Mucosa of descending colon (tissue), 3 donors: ENCODE results near the gene GHR. TPM values are rescaled to one million over a fixed set of nuclear protein-coding genes. Genes with fewer than 3 reads are reported as not detected.

Experiments used
- ATAC-seq: fragments of 200-7000 bp; cut with Tn5 transposase; one replicate; pipeline ENCODE4 v1.9.1; 2020; ENCODE audit warnings: mild to moderate bottlenecking, moderate library complexity
- DNase-seq, 3 donors: peaks; one replicate each; pipeline ENCODE4 v3.0.0-alpha.2; 2020
- H3K36me3 ChIP-seq: fragments of 200-600 bp; one replicate; pipeline ENCODE4 v1.8.0; 2021; ENCODE audit warnings: low read depth, mild to moderate bottlenecking
- H3K4me1 ChIP-seq: fragments of 200-600 bp; one replicate; pipeline ENCODE4 v1.8.0; 2021; ENCODE audit warnings: low read depth, mild to moderate bottlenecking
- H3K4me3 ChIP-seq: fragments of 200-600 bp; one replicate; pipeline ENCODE4 v1.8.0; 2021; ENCODE audit warnings: mild to moderate bottlenecking
- H3K9me3 ChIP-seq: fragments of 200-600 bp; one replicate; pipeline ENCODE4 v1.8.0; 2021; ENCODE audit warnings: mild to moderate bottlenecking
- intact Hi-C, 2 donors: fragments of 100-400 bp; cut with DNase I in 1 of 2; cut with micrococcal nuclease in 1 of 2; formaldehyde crosslinking; loops; one replicate each; pipeline versions ENCODE4 v1.11.0 to v1.11.1; 2022; cut with DNase I, micrococcal nuclease
- total RNA-seq, 3 donors: library from RNA; stranded (reverse); fragmentation: NEBNext Ultra II Directional in 2 of 3; extraction: Animal tissue kit (Norgen Biotek cat#: 25700) in 2 of 3; gene quantifications; one replicate each; pipeline versions ENCODE4 v1.2.1 to v1.2.4, GENCODE V29; 2021 to 2023
- TF ChIP-seq, protein P1 (sequence below): fragments of 200-600 bp; IDR thresholded peaks from one replicate; pipeline ENCODE4 v1.8.0; 2022; ENCODE audit warnings: antibody characterized with exemption, mild to moderate bottlenecking
- donor health status: DM: no; HTN: no; CAD: no; lungs with moderate emphysema.
- donor health status: DM: no; HTN: no; CAD: no.
- donor health status: DM: no; HTN: yes; CAD: no.

The GHR gene
- total RNA-seq, 3 donors from 2014 or later = 8.7 to 10.3 (median 9.8) TPM

DNA sequence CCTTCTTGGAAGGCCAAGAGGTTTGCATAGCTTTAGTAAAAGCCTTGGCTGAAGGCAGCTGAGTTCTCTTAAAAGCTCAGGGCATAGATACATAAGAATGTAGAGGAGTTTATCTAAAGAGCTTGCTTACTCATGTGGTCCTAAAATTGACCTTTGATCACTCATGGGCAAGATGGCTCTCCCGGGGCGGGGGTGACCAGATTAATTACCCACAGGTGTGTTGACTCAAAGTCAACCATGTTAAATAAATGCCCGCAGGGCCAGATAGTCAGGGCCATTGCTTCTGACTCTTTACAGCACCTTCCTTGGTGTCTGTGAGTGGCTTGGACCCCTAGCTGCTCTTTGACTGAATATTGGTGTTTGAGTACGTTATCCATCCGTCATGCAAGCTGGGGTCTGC, 33.1 kb upstream of the GHR start:
- Histone ChIP-seq H3K4me3 (no peak overlapping the region), H3K36me3 (no peaks in the 10 kb centered on the region), H3K4me1 (no peaks in the 10 kb centered on the region), H3K9me3 (peaks cover 7% of the 10 kb centered on the region)
- intact Hi-C loops = no loop called here
- DNase-seq (peak in 1 of 3 donors; percentile 22), ATAC-seq (peak; percentile 32)
- TF ChIP-seq, protein P1, sequence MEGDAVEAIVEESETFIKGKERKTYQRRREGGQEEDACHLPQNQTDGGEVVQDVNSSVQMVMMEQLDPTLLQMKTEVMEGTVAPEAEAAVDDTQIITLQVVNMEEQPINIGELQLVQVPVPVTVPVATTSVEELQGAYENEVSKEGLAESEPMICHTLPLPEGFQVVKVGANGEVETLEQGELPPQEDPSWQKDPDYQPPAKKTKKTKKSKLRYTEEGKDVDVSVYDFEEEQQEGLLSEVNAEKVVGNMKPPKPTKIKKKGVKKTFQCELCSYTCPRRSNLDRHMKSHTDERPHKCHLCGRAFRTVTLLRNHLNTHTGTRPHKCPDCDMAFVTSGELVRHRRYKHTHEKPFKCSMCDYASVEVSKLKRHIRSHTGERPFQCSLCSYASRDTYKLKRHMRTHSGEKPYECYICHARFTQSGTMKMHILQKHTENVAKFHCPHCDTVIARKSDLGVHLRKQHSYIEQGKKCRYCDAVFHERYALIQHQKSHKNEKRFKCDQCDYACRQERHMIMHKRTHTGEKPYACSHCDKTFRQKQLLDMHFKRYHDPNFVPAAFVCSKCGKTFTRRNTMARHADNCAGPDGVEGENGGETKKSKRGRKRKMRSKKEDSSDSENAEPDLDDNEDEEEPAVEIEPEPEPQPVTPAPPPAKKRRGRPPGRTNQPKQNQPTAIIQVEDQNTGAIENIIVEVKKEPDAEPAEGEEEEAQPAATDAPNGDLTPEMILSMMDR = no peak

GRCh38 chr5:42392917-42393316, 30.3 kb upstream of the GHR start:
- DNase-seq (no peak), ATAC-seq (no peak)
- no peaks in the 10 kb centered on the region for H3K36me3 ChIP-seq
- TF ChIP-seq, protein P1 = no peak
- H3K9me3 ChIP-seq = peaks cover 7% of the 10 kb centered on the region
- no peaks in the 10 kb centered on the region for H3K4me1 ChIP-seq
- H3K4me3 ChIP-seq = no peak overlapping the region
- intact Hi-C loops = no loop called here

GRCh38 chr5:42396111-42396510, 27.1 kb upstream of the GHR start:
- DNase-seq (no peak), ATAC-seq (no peak)
- Histone ChIP-seq H3K36me3 (no peaks in the 10 kb centered on the region), H3K4me1 (no peaks in the 10 kb centered on the region), H3K4me3 (no peak overlapping the region), H3K9me3 (peaks cover 7% of the 10 kb centered on the region)
- TF ChIP-seq, protein P1 = no peak
- intact Hi-C loops = no loop called here

GRCh38 chr5:42397267-42397666, 26.0 kb upstream of the GHR start:
- Histone ChIP-seq H3K9me3 (peaks cover 7% of the 10 kb centered on the region), H3K4me1 (no peaks in the 10 kb centered on the region), H3K4me3 (no peak overlapping the region), H3K36me3 (no peaks in the 10 kb centered on the region)
- intact Hi-C loops = no loop called here
- ATAC-seq = no peak
- no peak for DNase-seq
- TF ChIP-seq, protein P1 = no peak

DNA sequence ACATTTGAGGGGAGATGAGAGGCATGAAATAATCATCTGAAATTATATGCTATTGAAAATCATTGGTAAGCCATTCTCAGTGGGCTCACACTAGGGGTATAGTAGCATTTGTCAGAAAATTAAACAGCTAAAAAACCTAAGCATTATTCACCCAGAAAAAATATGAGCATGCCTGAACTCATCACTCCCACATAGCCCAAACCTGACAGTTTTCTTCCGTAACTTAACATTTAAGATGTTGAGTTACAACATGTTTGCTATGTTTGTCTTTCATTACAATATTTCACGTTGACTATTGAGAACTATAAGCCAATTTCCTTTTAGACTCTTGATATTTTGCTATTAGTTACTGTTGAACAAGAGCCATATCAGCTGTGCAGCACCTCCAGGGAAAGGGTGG, 23.5 kb upstream of the GHR start:
- Histone ChIP-seq H3K4me3 (no peak overlapping the region), H3K36me3 (no peaks in the 10 kb centered on the region), H3K4me1 (no peaks in the 10 kb centered on the region), H3K9me3 (no peaks in the 10 kb centered on the region)
- no peak for DNase-seq
- no peak for ATAC-seq
- intact Hi-C loops = no loop called here
- TF ChIP-seq, protein P1 = no peak

DNA sequence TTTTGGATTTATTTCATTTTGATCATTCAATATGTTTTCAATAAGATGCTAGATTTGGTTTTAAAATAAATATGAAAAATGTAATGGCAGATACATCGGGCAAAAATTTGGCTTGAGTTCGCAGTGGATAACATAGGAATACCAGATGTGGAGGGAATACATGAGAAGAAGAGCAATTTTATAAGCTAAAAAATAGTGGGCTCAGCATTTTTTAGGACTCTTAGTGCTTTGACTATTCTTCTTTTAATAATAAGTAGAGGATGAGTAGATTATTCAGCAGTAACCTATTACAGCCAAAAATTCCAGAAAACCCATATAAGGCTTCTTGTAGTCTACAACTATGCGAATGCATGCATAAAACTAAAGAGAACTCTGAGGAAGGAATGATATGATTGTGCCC, 22.8 kb upstream of the GHR start:
- intact Hi-C loops = no loop called here
- TF ChIP-seq, protein P1 = no peak
- Histone ChIP-seq H3K4me1 (no peaks in the 10 kb centered on the region), H3K4me3 (no peak overlapping the region), H3K9me3 (no peaks in the 10 kb centered on the region), H3K36me3 (no peaks in the 10 kb centered on the region)
- DNase-seq = no peak
- ATAC-seq = no peak
